Endothelial cell of hepatic sinusoid (primary cell): Measurements from ENCODE around the gene DLX3.
"Not testable (repeated sequence)": the region's sequence is repeated elsewhere in the genome, so short reads cannot be mapped to it uniquely, and the experiment has no call there.

Experiments used
- in situ Hi-C: cut with HindIII; loops from 2 replicates; pipeline ENCODE4 v1.10.0; 2017; ENCODE audit warnings: low sequenced_read_pairs

DLX3 gene

GRCh38 chr17:49995055-49995738 is at the start of gene DLX3:
DLX3 (minus strand) TSS chr17:49995224; CDS start chr17:49994998, 226 bp downstream.
- in situ Hi-C loops: loop anchor here (5.0 kb wide), 2 partner anchors 38 to 93 kb away; no protein-coding TSS in a partner anchor

GRCh38 chr17:50044483-50044882 is 49.5 kb upstream of the DLX3 start:
- in situ Hi-C loops: no loop called here

GRCh38 chr17:50043290-50044148 is 48.5 kb upstream of the DLX3 start:
- in situ Hi-C loops: no loop called here

- in situ Hi-C loops: no loop called here
Measured at GRCh38 chr17:50042211-50042610, 47.2 kb upstream of the DLX3 start.

- in situ Hi-C loops: not testable (repeated sequence)
Measured at GRCh38 chr17:50040496-50040895, 45.5 kb upstream of the DLX3 start.

GRCh38 chr17:50039058-50039457 is 44.0 kb upstream of the DLX3 start:
- in situ Hi-C loops: no loop called here

GRCh38 chr17:50037321-50038107 is 42.5 kb upstream of the DLX3 start:
- in situ Hi-C loops: no loop called here

- in situ Hi-C loops: no loop called here
Measured at GRCh38 chr17:50036455-50037261, 41.6 kb upstream of the DLX3 start.

GRCh38 chr17:50035945-50036344 is 40.9 kb upstream of the DLX3 start:
- in situ Hi-C loops: no loop called here

GRCh38 chr17:50035421-50035879 is 40.4 kb upstream of the DLX3 start:
- in situ Hi-C loops: no loop called here

- in situ Hi-C loops: no loop called here
Measured at GRCh38 chr17:50034498-50035364, 39.7 kb upstream of the DLX3 start.

- in situ Hi-C loops: no loop called here
Measured at GRCh38 chr17:50033316-50033715, 38.3 kb upstream of the DLX3 start.

GRCh38 chr17:50029185-50029584 is 34.2 kb upstream of the DLX3 start:
- in situ Hi-C loops: no loop called here

GRCh38 chr17:50028736-50029120 is 33.7 kb upstream of the DLX3 start:
- in situ Hi-C loops: no loop called here

GRCh38 chr17:50027881-50028735 is 33.1 kb upstream of the DLX3 start:
- in situ Hi-C loops: no loop called here

- in situ Hi-C loops: no loop called here
Measured at GRCh38 chr17:50027172-50027880, 32.3 kb upstream of the DLX3 start.

GRCh38 chr17:50026837-50027171 is 31.8 kb upstream of the DLX3 start:
- in situ Hi-C loops: no loop called here

- in situ Hi-C loops: no loop called here
Measured at GRCh38 chr17:50026046-50026675, 31.1 kb upstream of the DLX3 start.
